K562 (cell line): ENCODE results near the gene IL20RB. TPM values are rescaled to one million over a fixed set of nuclear protein-coding genes. Genes with fewer than 3 reads are reported as not detected.

Source experiments
- ATAC-seq: fragments of 200-7000 bp; cut with Tn5 transposase; 3 replicates; pipeline ENCODE4 v1.9.1; 2020; ENCODE audit warnings: moderate library complexity
- BruUV-seq: library from RNA; stranded (reverse); fragments of 400-500 nt; replicated peaks from 2 replicates; lab custom pipeline; 2021; lab: Mats Ljungman, UMichigan
- CTCF ChIA-PET: fragments of 300-600 bp; formaldehyde crosslinking; extraction: SDS; loops from one replicate; lab custom pipeline; 2021; ENCODE audit warnings: low intra/inter-chr PET ratio; lab: Yijun Ruan, JAX
- POLR2A ChIA-PET: fragments of 300-600, 350-650 bp; sonication (Branson Sonifier 250); formaldehyde crosslinking; extraction: SDS; loops from one replicate; lab custom pipeline; 2021; ENCODE audit warnings: antibody characterized with exemption, inconsistent platforms; lab: Yijun Ruan, JAX
- DNase-seq, 4 experiments: peaks; one replicate each; pipeline versions ENCODE4 v3.0.0 to v3.0.0-alpha.2; 2011 to 2018; ENCODE audit warnings: low spot score in 3 of 4, mixed read lengths in 3 of 4; ENCODE audit errors: extremely low read depth in 1 of 4
- FAIRE-seq: peaks from 2 replicates; lab custom pipeline; 2011; peaks lifted over from hg19 to GRCh38; lab: Jason Lieb, UNC
- H2AFZ ChIP-seq: 2 replicates; pipeline ENCODE4 v1.6.0; 2011; ENCODE audit warnings: low read depth, low read length, control low read depth, inconsistent platforms
- H3K27ac ChIP-seq: fragments of 200-600 bp; 3 replicates; pipeline ENCODE4 v1.8.0; 2011; ENCODE audit warnings: low read depth, mild to moderate bottlenecking, control low read depth, inconsistent platforms, low read length, moderate library complexity, mixed read lengths; ENCODE audit errors: extremely low read depth
- H3K27me3 ChIP-seq, 2 experiments: fragments of 300-600 bp in 1 of 2; 2 replicates in 1 of 2; 3 replicates in 1 of 2; pipeline versions ENCODE4 v1.6.0 to v1.8.0; 2011; ENCODE audit warnings: inconsistent platforms in 2 of 2, low read length in 2 of 2, mild to moderate bottlenecking in 1 of 2, mixed read lengths in 1 of 2, moderate library complexity in 1 of 2; ENCODE audit not compliant: control insufficient read depth in 2 of 2, insufficient read depth in 2 of 2
- H3K36me3 ChIP-seq: fragments of 300-600 bp; 3 replicates; pipeline ENCODE4 v1.8.0; 2011; ENCODE audit warnings: mild to moderate bottlenecking, low read length, inconsistent platforms; ENCODE audit not compliant: control insufficient read depth, insufficient read depth
- H3K4me1 ChIP-seq, 2 experiments: fragments of 200-600 bp in 1 of 2; replicated peaks in 1 of 2; 2 replicates in 1 of 2; 3 replicates in 1 of 2; pipeline versions ENCODE4 v1.5.1 to v1.8.0; 2011; ENCODE audit warnings: inconsistent platforms in 2 of 2, low read length in 2 of 2, mild to moderate bottlenecking in 1 of 2, mixed read lengths in 1 of 2, moderate library complexity in 1 of 2; ENCODE audit not compliant: control insufficient read depth in 2 of 2, insufficient read depth in 2 of 2
- H3K4me2 ChIP-seq: 2 replicates; pipeline ENCODE4 v1.6.1; 2011; ENCODE audit warnings: low read length, control low read depth, inconsistent platforms, mixed read lengths; ENCODE audit not compliant: insufficient read depth
- H3K4me3 ChIP-seq: fragments of 200-600 bp; sonication (generic), shearing (Covaris generic); 2 replicates; pipeline ENCODE4 v1.5.1; 2016; ENCODE audit warnings: control low read depth, inconsistent platforms
- H3K79me2 ChIP-seq: fragments of 200-600 bp; 3 replicates; pipeline ENCODE4 v1.8.0; 2011; ENCODE audit warnings: low read length, inconsistent platforms; ENCODE audit not compliant: control insufficient read depth, insufficient read depth
- H3K9ac ChIP-seq, 2 experiments: 2 replicates each; pipeline versions ENCODE4 v1.6.0 to v1.6.1; 2011; ENCODE audit warnings: low read depth in 2 of 2, low read length in 2 of 2, control low read depth in 1 of 2, inconsistent platforms in 1 of 2, mild to moderate bottlenecking in 1 of 2, mixed read lengths in 1 of 2; ENCODE audit not compliant: insufficient read depth in 1 of 2
- H3K9me1 ChIP-seq: one replicate; pipeline ENCODE4 v1.6.0; 2011; ENCODE audit warnings: inconsistent platforms, mild to moderate bottlenecking, low read length, moderate library complexity; ENCODE audit not compliant: control insufficient read depth, insufficient read depth
- H3K9me3 ChIP-seq: replicated peaks from 2 replicates; pipeline ENCODE4 v1.5.1; 2011; ENCODE audit warnings: low read depth, low read length, inconsistent platforms; ENCODE audit not compliant: control insufficient read depth, insufficient read depth
- H4K20me1 ChIP-seq: replicated peaks from 2 replicates; pipeline ENCODE4 v1.6.1; 2011; ENCODE audit warnings: low read length, inconsistent platforms, mixed read lengths; ENCODE audit not compliant: control insufficient read depth, insufficient read depth
- CHD1 ChIP-seq: fragments of 200-600 bp; sonication (generic); IDR thresholded peaks from one replicate; pipeline ENCODE4 v1.6.1; 2012; ENCODE audit warnings: mild to moderate bottlenecking, moderate library complexity, low read length, inconsistent platforms
- ESRRA ChIP-seq: fragments of 450-650 bp; IDR thresholded peaks from 2 replicates; pipeline ENCODE4 v1.6.1; 2014; ENCODE audit warnings: low read depth, mild to moderate bottlenecking, moderate library complexity, borderline replicate concordance
- FOXA3 ChIP-seq, 2 experiments: fragments of 450-650 bp in 1 of 2; sonication (generic) in 1 of 2; formaldehyde crosslinking; IDR thresholded peaks in 1 of 2; conservative IDR thresholded peaks in 1 of 2; 2 replicates each; pipeline versions ENCODE4 v1.4.0 to v1.8.0; 2020 to 2022; ENCODE audit warnings: mild to moderate bottlenecking in 2 of 2, missing genetic modification reagents in 1 of 2
- HNRNPL ChIP-seq: fragments of 200-400 bp; formaldehyde crosslinking; IDR thresholded peaks from 2 replicates; pipeline ENCODE4 v1.6.1; 2017; ENCODE audit warnings: low read depth, mild to moderate bottlenecking, low read length
- MTF1 ChIP-seq: fragments of 250-450 bp; sonication (Bioruptor Pico); IDR thresholded peaks from 2 replicates; pipeline ENCODE4 v1.9.0; 2021; ENCODE audit warnings: moderate library complexity, mild to moderate bottlenecking, inconsistent platforms, borderline replicate concordance
- NFRKB ChIP-seq: fragments of 450-650 bp; IDR thresholded peaks from 2 replicates; pipeline ENCODE4 v1.6.1; 2016; ENCODE audit warnings: low read depth
- SRSF7 ChIP-seq: fragments of 200-400 bp; formaldehyde crosslinking; optimal IDR thresholded peaks from 2 replicates; pipeline ENCODE3; 2017; ENCODE audit warnings: mild to moderate bottlenecking, low read depth, low read length
- TAF15 ChIP-seq: fragments of 200-400 bp; formaldehyde crosslinking; IDR thresholded peaks from 2 replicates; pipeline ENCODE4 v1.6.1; 2017; ENCODE audit warnings: mild to moderate bottlenecking, low read depth, low read length, moderate library complexity
- TEAD2 ChIP-seq: fragments of 450-650 bp; IDR thresholded peaks from 2 replicates; pipeline ENCODE4 v1.6.1; 2016; ENCODE audit warnings: missing genetic modification characterization, control low read depth, missing compliant biosample characterization
- ZHX1 ChIP-seq: fragments of 150-350 bp; conservative IDR thresholded peaks from 2 replicates; pipeline ENCODE4 v1.6.1; 2014; ENCODE audit warnings: low read length
- ZNF507 ChIP-seq: conservative IDR thresholded peaks from 2 replicates; pipeline ENCODE4 v1.6.1; 2017; ENCODE audit warnings: missing genetic modification characterization, missing compliant biosample characterization
- WGBS: fragments of 100-300 bp; shearing (Covaris generic); methylation state at CpG from one replicate; pipeline ENCODE4 v1.1.6; 2016; ENCODE audit warnings: low coverage, mixed read lengths; ENCODE audit not compliant: insufficient coverage; ENCODE audit errors: missing lambda C conversion rate; 5-methylcytosine and 5-hydroxymethylcytosine counted together
- in situ Hi-C: fragments of 300-500 bp; cut with MboI; formaldehyde crosslinking; loops from 4 replicates; pipeline ENCODE4 v1.15.0; 2018; ENCODE audit warnings: inconsistent platforms, mixed read lengths
- intact Hi-C: fragments of 100-400 bp; cut with micrococcal nuclease; formaldehyde crosslinking; loops from 2 replicates; pipeline ENCODE4 v1.14.2; 2022
- polyA plus RNA-seq, 8 experiments: library from polyadenylated mRNA; depleted of rRNA in 4 of 8; stranded (reverse) in 5 of 8; unstranded in 3 of 8; fragments of >200 nt; fragmentation: Nextera tagmentation in 2 of 8; fragmentation: Illumina TruSeq in 1 of 8; extraction: Ambion mirVana in 2 of 8; extraction: Trizol in 1 of 8; gene quantifications; 2 replicates each; pipeline versions ENCODE4 v1.2.1 to v1.2.3, GENCODE V29; 2011 to 2014; ENCODE audit warnings: inconsistent platforms in 1 of 8, missing spikeins in 1 of 8
- total RNA-seq, 7 experiments: library from RNA; depleted of rRNA in 6 of 7; stranded (reverse); fragments of >200 nt in 6 of 7; fragmentation: Illumina TruSeq in 2 of 7; extraction: Trizol in 2 of 7; gene quantifications; 2 replicates each; pipeline versions ENCODE4 v1.2.1 to v1.2.3, GENCODE V29; 2011 to 2021; ENCODE audit warnings: low replicate concordance in 1 of 7
- TF ChIP-seq, protein P1 (sequence below): fragments of 250-450 bp; sonication (Bioruptor Pico); IDR thresholded peaks from 2 replicates; pipeline ENCODE4 v1.5.0; 2021
- TF ChIP-seq, protein P2 (sequence below): sonication (generic); formaldehyde crosslinking; IDR thresholded peaks from 2 replicates; pipeline ENCODE4 v1.9.0; 2022; ENCODE audit warnings: mild to moderate bottlenecking, missing genetic modification reagents
- TF ChIP-seq, protein P3 (sequence below): sonication (generic); formaldehyde crosslinking; IDR thresholded peaks from 2 replicates; pipeline ENCODE4 v1.8.1; 2023; ENCODE audit warnings: missing genetic modification reagents, mild to moderate bottlenecking, borderline replicate concordance

IL20RB gene
- total and polyA plus RNA-seq, 9 of the 15 experiments (the other 6 are each of a cell fraction or from before 2014, with no cell fraction given): 0.77 to 9.9 (median 6.1) TPM

DNA sequence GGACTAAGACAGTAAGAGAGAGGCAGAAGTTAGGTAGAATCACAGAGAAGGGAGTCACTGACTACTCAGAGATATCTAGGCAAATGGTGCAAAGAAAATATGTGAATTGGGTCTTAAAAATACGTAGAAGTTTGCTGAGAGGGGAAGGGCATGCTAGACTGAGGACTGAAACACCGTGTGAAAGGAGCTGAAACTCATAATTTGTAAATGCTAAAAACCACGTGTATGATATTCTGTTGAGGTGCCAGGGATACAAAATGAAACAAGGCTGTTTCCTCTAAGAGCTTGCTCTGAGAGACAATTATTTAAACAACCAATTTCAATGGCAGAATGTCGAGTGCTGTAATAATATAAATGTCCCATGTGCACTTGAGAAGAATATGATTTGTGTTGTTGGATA is 48.6 kb upstream of the IL20RB start:
- Histone ChIP-seq H4K20me1 (peaks cover 4% of the 10 kb centered on the region), H3K9me3 (no peaks in the 10 kb centered on the region), H3K4me3 (no peak overlapping the region), H3K4me1 (peaks cover 8 to 11% of the 10 kb centered on the region in 2 experiments; a peak in 2 of 5 replicates), H3K79me2 (peaks cover 96% of the 10 kb centered on the region), H3K36me3 (no peaks in the 10 kb centered on the region), H2AFZ (no peak overlapping the region), H3K9ac (no peak overlapping the region), H3K27me3 (no peaks in the 10 kb centered on the region), H3K4me2 (no peak overlapping the region), H3K27ac (no peak overlapping the region), H3K9me1 (no peaks in the 10 kb centered on the region)
- ChIA-PET CTCF (no interaction called here), POLR2A (interaction anchor here (0.6 kb wide), 1 partner anchor 118 kb away, joined by 3 read pairs; no protein-coding TSS in a partner anchor)
- ATAC-seq: no peak
- in situ Hi-C loops (no loop called here), intact Hi-C loops (no loop called here)
- BruUV-seq: no TSS peak
- no peak for DNase-seq
- FAIRE-seq: no peak
- 36% methylated on average over 4 of the region's 4 CpGs for WGBS
- no peak for TF ChIP-seq CHD1
- no peak for TF ChIP-seq HNRNPL
- TF ChIP-seq ZNF507: no peak
- no peak for TF ChIP-seq TAF15
- TF ChIP-seq, protein P1, sequence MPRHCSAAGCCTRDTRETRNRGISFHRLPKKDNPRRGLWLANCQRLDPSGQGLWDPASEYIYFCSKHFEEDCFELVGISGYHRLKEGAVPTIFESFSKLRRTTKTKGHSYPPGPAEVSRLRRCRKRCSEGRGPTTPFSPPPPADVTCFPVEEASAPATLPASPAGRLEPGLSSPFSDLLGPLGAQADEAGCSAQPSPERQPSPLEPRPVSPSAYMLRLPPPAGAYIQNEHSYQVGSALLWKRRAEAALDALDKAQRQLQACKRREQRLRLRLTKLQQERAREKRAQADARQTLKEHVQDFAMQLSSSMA (CRISPR knock-in tag): no peak
- no peak for TF ChIP-seq ZHX1
- TF ChIP-seq, protein P2, sequence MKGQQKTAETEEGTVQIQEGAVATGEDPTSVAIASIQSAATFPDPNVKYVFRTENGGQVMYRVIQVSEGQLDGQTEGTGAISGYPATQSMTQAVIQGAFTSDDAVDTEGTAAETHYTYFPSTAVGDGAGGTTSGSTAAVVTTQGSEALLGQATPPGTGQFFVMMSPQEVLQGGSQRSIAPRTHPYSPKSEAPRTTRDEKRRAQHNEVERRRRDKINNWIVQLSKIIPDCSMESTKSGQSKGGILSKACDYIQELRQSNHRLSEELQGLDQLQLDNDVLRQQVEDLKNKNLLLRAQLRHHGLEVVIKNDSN (CRISPR knock-in tag): no peak
- TF ChIP-seq TEAD2 (tag): no peak
- TF ChIP-seq ESRRA: no peak
- no peak for TF ChIP-seq MTF1 (CRISPR knock-in tag)
- TF ChIP-seq, protein P3, sequence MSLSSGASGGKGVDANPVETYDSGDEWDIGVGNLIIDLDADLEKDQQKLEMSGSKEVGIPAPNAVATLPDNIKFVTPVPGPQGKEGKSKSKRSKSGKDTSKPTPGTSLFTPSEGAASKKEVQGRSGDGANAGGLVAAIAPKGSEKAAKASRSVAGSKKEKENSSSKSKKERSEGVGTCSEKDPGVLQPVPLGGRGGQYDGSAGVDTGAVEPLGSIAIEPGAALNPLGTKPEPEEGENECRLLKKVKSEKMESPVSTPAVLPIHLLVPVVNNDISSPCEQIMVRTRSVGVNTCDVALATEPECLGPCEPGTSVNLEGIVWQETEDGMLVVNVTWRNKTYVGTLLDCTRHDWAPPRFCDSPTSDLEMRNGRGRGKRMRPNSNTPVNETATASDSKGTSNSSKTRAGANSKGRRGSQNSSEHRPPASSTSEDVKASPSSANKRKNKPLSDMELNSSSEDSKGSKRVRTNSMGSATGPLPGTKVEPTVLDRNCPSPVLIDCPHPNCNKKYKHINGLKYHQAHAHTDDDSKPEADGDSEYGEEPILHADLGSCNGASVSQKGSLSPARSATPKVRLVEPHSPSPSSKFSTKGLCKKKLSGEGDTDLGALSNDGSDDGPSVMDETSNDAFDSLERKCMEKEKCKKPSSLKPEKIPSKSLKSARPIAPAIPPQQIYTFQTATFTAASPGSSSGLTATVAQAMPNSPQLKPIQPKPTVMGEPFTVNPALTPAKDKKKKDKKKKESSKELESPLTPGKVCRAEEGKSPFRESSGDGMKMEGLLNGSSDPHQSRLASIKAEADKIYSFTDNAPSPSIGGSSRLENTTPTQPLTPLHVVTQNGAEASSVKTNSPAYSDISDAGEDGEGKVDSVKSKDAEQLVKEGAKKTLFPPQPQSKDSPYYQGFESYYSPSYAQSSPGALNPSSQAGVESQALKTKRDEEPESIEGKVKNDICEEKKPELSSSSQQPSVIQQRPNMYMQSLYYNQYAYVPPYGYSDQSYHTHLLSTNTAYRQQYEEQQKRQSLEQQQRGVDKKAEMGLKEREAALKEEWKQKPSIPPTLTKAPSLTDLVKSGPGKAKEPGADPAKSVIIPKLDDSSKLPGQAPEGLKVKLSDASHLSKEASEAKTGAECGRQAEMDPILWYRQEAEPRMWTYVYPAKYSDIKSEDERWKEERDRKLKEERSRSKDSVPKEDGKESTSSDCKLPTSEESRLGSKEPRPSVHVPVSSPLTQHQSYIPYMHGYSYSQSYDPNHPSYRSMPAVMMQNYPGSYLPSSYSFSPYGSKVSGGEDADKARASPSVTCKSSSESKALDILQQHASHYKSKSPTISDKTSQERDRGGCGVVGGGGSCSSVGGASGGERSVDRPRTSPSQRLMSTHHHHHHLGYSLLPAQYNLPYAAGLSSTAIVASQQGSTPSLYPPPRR: no peak
- no peak for TF ChIP-seq NFRKB
- no peak for TF ChIP-seq SRSF7
- no peak for TF ChIP-seq FOXA3 (CRISPR knock-in tag; conservative IDR thresholded peaks at IDR 0.05 in 1 of 2, IDR thresholded peaks at IDR 0.05 in 1 of 2)
